A549 treated with DMSO at 1 μM for 4 hours (cell line): ENCODE results near the gene NRG2. TPM values are rescaled to one million over a fixed set of nuclear protein-coding genes. Genes with fewer than 3 reads are reported as not detected.

Source experiments
- total RNA-seq: library from RNA; stranded (reverse); fragments of 200-300 nt; extraction: Qiagen RNA extraction; gene quantifications from 5 replicates; pipeline ENCODE4 v1.2.3, GENCODE V29; 2022; ENCODE audit warnings: low read depth

NRG2 gene
- 2.0 to 2.3 TPM (median 2.2 TPM) in 5 replicates for total RNA-seq

DNA sequence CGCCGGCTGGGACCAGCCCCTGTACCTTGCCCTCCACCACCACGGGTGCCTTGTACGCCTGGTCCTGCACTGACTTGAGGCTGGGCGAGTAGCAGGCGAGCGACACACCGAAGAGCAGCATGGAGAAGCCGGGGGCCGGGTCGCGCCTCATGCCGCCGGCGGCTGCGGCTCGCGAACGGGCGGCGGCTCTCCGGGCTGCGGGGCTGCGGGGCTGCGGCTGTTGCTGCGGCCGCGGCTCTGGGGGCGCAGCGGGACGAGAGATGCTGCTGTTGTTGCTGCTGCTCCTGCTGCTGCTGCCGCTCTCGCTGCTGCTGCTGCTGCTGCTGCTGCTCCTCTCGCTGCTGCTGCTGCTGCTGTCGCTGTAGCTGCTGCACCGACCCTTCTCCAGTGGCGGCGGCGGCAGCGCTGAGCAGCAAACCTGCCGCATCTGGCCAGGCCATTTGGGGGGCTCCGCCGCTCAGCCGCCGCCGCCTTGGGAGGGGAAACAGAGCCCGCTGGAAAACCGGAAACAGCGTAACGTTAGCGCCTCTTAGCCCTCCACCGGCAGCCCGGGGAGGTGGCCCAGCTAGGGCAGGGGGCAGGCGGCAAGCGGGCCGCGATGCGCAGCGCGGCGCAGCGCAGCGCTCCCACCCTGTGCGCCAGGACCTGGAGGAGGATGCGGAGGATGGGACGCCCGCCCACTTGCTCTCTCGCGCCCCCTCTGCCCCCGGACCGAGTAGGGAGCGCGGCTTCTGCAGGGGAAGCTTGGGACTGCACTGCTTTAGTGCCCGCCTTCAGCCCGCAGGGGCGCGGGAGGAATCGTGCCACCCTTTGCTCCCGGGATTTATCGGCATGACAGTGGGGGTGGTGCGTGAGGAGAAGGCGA lies at the start of gene NRG2:
Gene NRG2, minus strand, starts transcription at position 657 of the 865 bp plus-strand sequence.

Other genes with a start within 250 kb of the NRG2 start
- gene PSD2, start 247.5 kb downstream of the NRG2 start, total RNA-seq, result 0.02 to 0.05 TPM (median 0.04 TPM) in 5 replicates
- 4.0 to 7.6 TPM (median 6.1 TPM) in 5 replicates for gene PURA, start 70.8 kb upstream of the NRG2 start, total RNA-seq
- 0.92 to 1.2 TPM (median 1.2 TPM) in 5 replicates for gene IGIP, start 82.6 kb upstream of the NRG2 start, total RNA-seq
- 143 to 272 TPM (median 158 TPM) in 5 replicates for gene CYSTM1, start 131.9 kb upstream of the NRG2 start, total RNA-seq